ENCODE data around the gene IGF1R. TPM values are rescaled to one million over a fixed set of nuclear protein-coding genes. Genes with fewer than 3 reads are reported as not detected.

The IGF1R gene
- total and polyA plus RNA-seq, 4 experiments from 2014 or later = 0.45 to 49.2 (median 25.1) TPM

- Mint-ChIP-seq H3K27me3 (peaks cover 1 to 4% of the 10 kb centered on the region in 2 donors), H3K9me3 (peaks cover 0 to 3% (median 0%) of the 10 kb centered on the region in 8 donors), H3K27ac (no peak overlapping the region), H3K4me1 (peaks cover 0 to 6% (median 5%) of the 10 kb centered on the region in 4 donors), H3K4me3 (no peak overlapping the region), H3K36me3 (peaks cover 0 to 9% of the 10 kb centered on the region in 2 donors)
- Histone ChIP-seq H3K36me3 (ENCODE audit: insufficient read depth, low read length) (no peaks in the 10 kb centered on the region), H3K27ac (ENCODE audit: low read depth, low read length) (no peak overlapping the region), H3K4me3 (ENCODE audit: low read length in 2 of 2) (no peak overlapping the region), H3K4me1 (ENCODE audit: insufficient read depth, low read length) (no peaks in the 10 kb centered on the region), H3K27me3 (ENCODE audit: insufficient read depth, low read length) (no peaks in the 10 kb centered on the region), H3K9me3 (ENCODE audit: control insufficient read depth in 1 of 2, low read length in 2 of 2) (no peaks in the 10 kb centered on the region)
- CTCF ChIA-PET (ENCODE audit: partially characterized antibody) = interaction anchor here (1.5 kb wide), 1 partner anchor 21 kb away, joined by 3 read pairs; no protein-coding TSS in a partner anchor
- intact Hi-C loops (cut with micrococcal nuclease) = no loop called here
- no peak for DNase-seq
- POLR2A ChIA-PET (ENCODE audit: partially characterized antibody) = no interaction called here
These were observed 254.6 kb downstream of the IGF1R start for GRCh38 chr15:98902931-98903330.

GRCh38 chr15:98903377-98904018 is 255.2 kb downstream of the IGF1R start:
- no peak overlapping the region for H3K4me3 Mint-ChIP-seq
- no peaks in the 10 kb centered on the region for H3K36me3 ChIP-seq (ENCODE audit: insufficient read depth, low read length)
- ChIA-PET CTCF (ENCODE audit: partially characterized antibody) (interaction anchor here (2.3 kb wide), 1 partner anchor 124 kb away, joined by 7 read pairs; no protein-coding TSS in a partner anchor), POLR2A (ENCODE audit: partially characterized antibody) (no interaction called here)
- H3K9me3 ChIP-seq (ENCODE audit: control insufficient read depth in 1 of 2, low read length in 2 of 2) = no peaks in the 10 kb centered on the region
- H3K27ac Mint-ChIP-seq = peak overlapping the region in 1 of 7 donors; percentile 14
- intact Hi-C loops (cut with micrococcal nuclease) = loop anchor here (1.0 kb wide), 1 partner anchor 124 kb away; no protein-coding TSS in a partner anchor
- H3K9me3 Mint-ChIP-seq = peaks cover 0 to 3% (median 0%) of the 10 kb centered on the region in 8 donors
- no peak overlapping the region for H3K27ac ChIP-seq (ENCODE audit: low read depth, low read length)
- no peaks in the 10 kb centered on the region for H3K27me3 ChIP-seq (ENCODE audit: insufficient read depth, low read length)
- peaks cover 1 to 4% of the 10 kb centered on the region in 2 donors for H3K27me3 Mint-ChIP-seq
- peaks cover 0 to 6% (median 5%) of the 10 kb centered on the region in 4 donors for H3K4me1 Mint-ChIP-seq
- no peaks in the 10 kb centered on the region for H3K4me1 ChIP-seq (ENCODE audit: insufficient read depth, low read length)
- H3K36me3 Mint-ChIP-seq = peaks cover 4 to 11% of the 10 kb centered on the region in 2 donors
- H3K4me3 ChIP-seq (ENCODE audit: low read length in 2 of 2) = no peak overlapping the region
- no peak for DNase-seq

- Mint-ChIP-seq H3K4me1 (peaks cover 0 to 6% (median 5%) of the 10 kb centered on the region in 4 donors), H3K4me3 (no peak overlapping the region), H3K9me3 (peaks cover 0 to 3% (median 0%) of the 10 kb centered on the region in 8 donors), H3K27me3 (peaks cover 1 to 4% of the 10 kb centered on the region in 2 donors), H3K36me3 (peaks cover 9 to 11% of the 10 kb centered on the region in 2 donors), H3K27ac (no peak overlapping the region)
- intact Hi-C loops (cut with micrococcal nuclease) = loop anchor here (1.0 kb wide), 1 partner anchor 125 kb away; no protein-coding TSS in a partner anchor
- H3K36me3 ChIP-seq (ENCODE audit: insufficient read depth, low read length) = no peaks in the 10 kb centered on the region
- POLR2A ChIA-PET (ENCODE audit: partially characterized antibody) = no interaction called here
- CTCF ChIA-PET (ENCODE audit: partially characterized antibody) = interaction anchor here (0.6 to 2.3 kb wide), 3 partner anchors 11 to 385 kb away, joined by 4 to 7 read pairs (median 5); no protein-coding TSS in a partner anchor
- no peaks in the 10 kb centered on the region for H3K27me3 ChIP-seq (ENCODE audit: insufficient read depth, low read length)
- H3K9me3 ChIP-seq (ENCODE audit: control insufficient read depth in 1 of 2, low read length in 2 of 2) = no peaks in the 10 kb centered on the region
- no peak overlapping the region for H3K4me3 ChIP-seq (ENCODE audit: low read length in 2 of 2)
- H3K27ac ChIP-seq (ENCODE audit: low read depth, low read length) = no peak overlapping the region
- no peaks in the 10 kb centered on the region for H3K4me1 ChIP-seq (ENCODE audit: insufficient read depth, low read length)
- DNase-seq = peak in 2 of 5 donors; percentile 2 to 5
These were observed 256.2 kb downstream of the IGF1R start for GRCh38 chr15:98904544-98904943.

- intact Hi-C loops (cut with micrococcal nuclease) = no loop called here
- H3K27me3 Mint-ChIP-seq = peaks cover 1 to 4% of the 10 kb centered on the region in 2 donors
- no peaks in the 10 kb centered on the region for H3K36me3 ChIP-seq (ENCODE audit: insufficient read depth, low read length)
These were observed 257.8 kb downstream of the IGF1R start for GRCh38 chr15:98905963-98906711.

GRCh38 chr15:98906712-98907083 is 258.4 kb downstream of the IGF1R start:
- intact Hi-C loops (cut with micrococcal nuclease) = loop anchor here (1.0 kb wide), 1 partner anchor 129 kb away; no protein-coding TSS in a partner anchor

More at GRCh38 chr15:98905963-98906711, 257.8 kb downstream of the IGF1R start:
- no peak for DNase-seq
- ChIA-PET POLR2A (ENCODE audit: partially characterized antibody) (no interaction called here), CTCF (ENCODE audit: partially characterized antibody) (interaction anchor here (1.5 kb wide), 1 partner anchor 10 kb away, joined by 4 read pairs; no protein-coding TSS in a partner anchor)
- Mint-ChIP-seq H3K9me3 (peaks cover 0 to 3% (median 0%) of the 10 kb centered on the region in 8 donors), H3K4me1 (peaks cover 0 to 6% (median 5%) of the 10 kb centered on the region in 4 donors), H3K27ac (peak overlapping the region in 1 of 7 donors; percentile 51), H3K36me3 (peaks cover 3 to 11% of the 10 kb centered on the region in 2 donors), H3K4me3 (no peak overlapping the region)
- Histone ChIP-seq H3K4me3 (ENCODE audit: low read length in 2 of 2) (no peak overlapping the region), H3K27me3 (ENCODE audit: insufficient read depth, low read length) (no peaks in the 10 kb centered on the region), H3K27ac (ENCODE audit: low read depth, low read length) (no peak overlapping the region), H3K4me1 (ENCODE audit: insufficient read depth, low read length) (no peaks in the 10 kb centered on the region), H3K9me3 (ENCODE audit: control insufficient read depth in 1 of 2, low read length in 2 of 2) (no peaks in the 10 kb centered on the region)

GRCh38 chr15:98907927-98908471 is 259.7 kb downstream of the IGF1R start:
- H3K9me3 ChIP-seq (ENCODE audit: control insufficient read depth in 1 of 2, low read length in 2 of 2) = no peaks in the 10 kb centered on the region
- CTCF ChIA-PET (ENCODE audit: partially characterized antibody) = no interaction called here
- peaks cover 6 to 15% of the 10 kb centered on the region in 2 donors for H3K36me3 Mint-ChIP-seq
- POLR2A ChIA-PET (ENCODE audit: partially characterized antibody) = no interaction called here
- peaks cover 0 to 1% (median 0%) of the 10 kb centered on the region in 4 donors for H3K4me1 Mint-ChIP-seq
- H3K36me3 ChIP-seq (ENCODE audit: insufficient read depth, low read length) = no peaks in the 10 kb centered on the region
- H3K27me3 Mint-ChIP-seq = peaks cover 1 to 2% of the 10 kb centered on the region in 2 donors
- H3K9me3 Mint-ChIP-seq = no peaks in the 10 kb centered on the region
- H3K4me3 ChIP-seq (ENCODE audit: low read length in 2 of 2) = no peak overlapping the region
- no peak overlapping the region for H3K4me3 Mint-ChIP-seq
- intact Hi-C loops (cut with micrococcal nuclease) = loop anchor here (1.0 kb wide), 1 partner anchor 131 kb away; no protein-coding TSS in a partner anchor
- no peaks in the 10 kb centered on the region for H3K4me1 ChIP-seq (ENCODE audit: insufficient read depth, low read length)
- H3K27ac Mint-ChIP-seq = no peak overlapping the region
- H3K27ac ChIP-seq (ENCODE audit: low read depth, low read length) = no peak overlapping the region
- DNase-seq = no peak
- no peaks in the 10 kb centered on the region for H3K27me3 ChIP-seq (ENCODE audit: insufficient read depth, low read length)

More at GRCh38 chr15:98906712-98907083, 258.4 kb downstream of the IGF1R start:
- Mint-ChIP-seq H3K9me3 (peaks cover 0 to under 1% (median 0%) of the 10 kb centered on the region in 8 donors), H3K36me3 (peaks cover 3 to 11% of the 10 kb centered on the region in 2 donors), H3K27me3 (peaks cover 1 to 2% of the 10 kb centered on the region in 2 donors), H3K4me3 (no peak overlapping the region), H3K27ac (peak overlapping the region in 1 of 7 donors; percentile 51), H3K4me1 (peaks cover 0 to 1% (median under 1%) of the 10 kb centered on the region in 4 donors)
- no peak for DNase-seq
- POLR2A ChIA-PET (ENCODE audit: partially characterized antibody) = no interaction called here
- no peak overlapping the region for H3K4me3 ChIP-seq (ENCODE audit: low read length in 2 of 2)
- no peaks in the 10 kb centered on the region for H3K27me3 ChIP-seq (ENCODE audit: insufficient read depth, low read length)
- CTCF ChIA-PET (ENCODE audit: partially characterized antibody) = interaction anchor here (0.8 kb wide), 1 partner anchor 127 kb away, joined by 3 read pairs; no protein-coding TSS in a partner anchor
- H3K36me3 ChIP-seq (ENCODE audit: insufficient read depth, low read length) = no peaks in the 10 kb centered on the region
- no peaks in the 10 kb centered on the region for H3K9me3 ChIP-seq (ENCODE audit: control insufficient read depth in 1 of 2, low read length in 2 of 2)
- H3K27ac ChIP-seq (ENCODE audit: low read depth, low read length) = no peak overlapping the region
- H3K4me1 ChIP-seq (ENCODE audit: insufficient read depth, low read length) = no peaks in the 10 kb centered on the region
